Measurements from ENCODE around the gene API5.

DNA sequence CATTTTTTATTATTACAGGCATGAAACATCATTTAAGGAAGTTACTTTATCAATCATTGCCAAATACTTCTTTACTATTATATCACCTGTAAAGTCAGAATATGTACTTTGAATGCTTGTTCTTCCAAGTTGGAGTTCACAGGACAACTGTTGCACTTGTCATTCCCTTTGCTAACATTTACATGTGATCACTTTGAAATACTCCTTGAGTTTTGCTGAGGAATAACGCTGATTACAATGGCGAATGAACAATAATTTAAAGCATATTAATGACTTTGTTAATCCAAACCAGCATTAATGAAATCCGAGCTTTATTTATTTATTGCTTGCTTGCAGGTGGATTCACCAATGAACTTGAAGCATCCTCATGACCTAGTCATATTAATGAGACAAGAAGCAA is 67.1 kb downstream of the API5 start:
- TF ChIP-seq GATA3 (IDR thresholded peaks at IDR 0.05; ENCODE audit: low read depth, low read length) (no peak), GATA2 (IDR thresholded peaks at IDR 0.05; ENCODE audit: low read depth, low read length) (no peak)
